HUES48 (cell line): Measurements from ENCODE around the gene NR2E3.

Experiments used
- H3K27ac ChIP-seq: one replicate; pipeline ENCODE4 v1.7.0; 2013; ENCODE audit warnings: low read depth, low read length, inconsistent platforms
- H3K27me3 ChIP-seq: 2 replicates; pipeline ENCODE4 v1.6.1; 2013; ENCODE audit warnings: mild to moderate bottlenecking, low read length; ENCODE audit not compliant: control insufficient read depth, insufficient read depth
- H3K36me3 ChIP-seq: 2 replicates; pipeline ENCODE4 v1.6.1; 2013; ENCODE audit warnings: low read length; ENCODE audit not compliant: control insufficient read depth, insufficient read depth
- H3K4me1 ChIP-seq: 2 replicates; pipeline ENCODE4 v1.6.1; 2013; ENCODE audit warnings: mild to moderate bottlenecking, low read length; ENCODE audit not compliant: control insufficient read depth, insufficient read depth
- H3K4me3 ChIP-seq: 2 replicates; pipeline ENCODE4 v1.5.1; 2013; ENCODE audit warnings: mild to moderate bottlenecking, low read depth, low read length
- H3K9ac ChIP-seq: 2 replicates; pipeline ENCODE4 v1.6.1; 2013; ENCODE audit warnings: mild to moderate bottlenecking, low read depth, low read length, moderate library complexity
- H3K9me3 ChIP-seq: 2 replicates; pipeline ENCODE4 v1.6.1; 2013; ENCODE audit warnings: low read length; ENCODE audit not compliant: control insufficient read depth, insufficient read depth

Gene NR2E3

DNA sequence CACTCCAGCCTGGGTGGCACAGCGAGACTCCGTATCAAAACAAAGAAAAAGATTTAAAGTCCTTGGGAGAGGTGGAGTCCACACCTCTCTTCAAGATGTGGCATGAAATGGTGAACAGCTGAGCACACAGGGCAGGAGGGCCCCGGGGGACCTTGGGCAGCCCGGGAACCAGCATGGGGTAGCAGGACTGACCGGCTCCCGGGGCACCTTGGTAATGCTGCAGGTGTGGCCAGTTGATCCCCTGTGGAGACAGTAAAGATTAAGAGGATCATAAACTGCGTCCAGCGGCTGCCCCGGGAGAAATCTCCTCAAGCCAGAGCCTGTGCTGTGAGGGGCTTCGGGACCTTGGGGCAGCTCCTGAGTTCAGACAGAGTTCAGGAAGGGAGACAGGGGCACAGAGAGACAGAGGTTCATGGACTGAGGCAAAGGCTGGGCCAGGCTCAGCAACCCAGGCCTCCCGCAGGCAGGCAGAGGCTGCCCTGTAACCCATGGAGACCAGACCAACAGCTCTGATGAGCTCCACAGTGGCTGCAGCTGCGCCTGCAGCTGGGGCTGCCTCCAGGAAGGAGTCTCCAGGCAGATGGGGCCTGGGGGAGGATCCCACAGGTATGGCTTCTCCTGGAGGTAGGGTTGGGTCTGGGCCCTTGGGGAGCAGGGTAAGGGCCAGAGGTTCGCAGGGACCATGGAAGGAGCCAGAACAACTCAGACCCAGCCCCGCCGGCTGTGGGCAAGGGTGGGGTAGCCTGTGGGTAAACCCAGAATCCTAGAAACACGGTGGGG is at the start of gene NR2E3:
Gene NR2E3, plus strand, starts transcription at position 299 of the 780 bp plus-strand sequence. Its CDS starts 190 bp downstream, at position 489.
- Histone ChIP-seq H3K27me3 (no peaks in the 10 kb centered on the region), H3K4me1 (peaks cover 22% of the 10 kb centered on the region), H3K9ac (no peak within 1 kb of the TSS), H3K36me3 (no peaks in the 10 kb centered on the region), H3K4me3 (no peak within 1 kb of the TSS), H3K9me3 (no peaks in the 10 kb centered on the region), H3K27ac (no peak within 1 kb of the TSS)

DNA sequence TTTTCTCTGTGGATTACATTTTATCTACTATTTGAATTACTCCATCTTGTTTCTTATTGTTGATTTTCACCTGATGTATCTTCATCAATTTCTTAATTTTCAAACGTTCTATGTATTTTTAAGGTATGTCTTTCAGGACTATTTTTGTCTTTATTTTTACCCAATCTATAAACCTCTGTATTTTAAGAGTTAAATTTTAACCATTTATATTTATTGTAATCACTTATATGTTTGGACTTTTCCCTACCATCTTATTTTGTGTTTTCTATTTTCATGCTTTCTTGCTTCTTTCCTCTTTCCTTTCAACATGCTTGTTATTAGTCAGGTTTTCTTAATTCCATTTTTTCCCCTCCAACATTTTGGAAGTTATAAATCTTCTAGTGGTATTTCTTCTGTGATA is 49.5 kb upstream of the NR2E3 start:
- Histone ChIP-seq H3K9me3 (peaks cover 4% of the 10 kb centered on the region; the same call in 1 of the 2 replicates), H3K9ac (no peak overlapping the region), H3K27ac (no peak overlapping the region), H3K4me3 (no peak overlapping the region), H3K4me1 (no peaks in the 10 kb centered on the region), H3K36me3 (no peaks in the 10 kb centered on the region), H3K27me3 (no peaks in the 10 kb centered on the region)

DNA sequence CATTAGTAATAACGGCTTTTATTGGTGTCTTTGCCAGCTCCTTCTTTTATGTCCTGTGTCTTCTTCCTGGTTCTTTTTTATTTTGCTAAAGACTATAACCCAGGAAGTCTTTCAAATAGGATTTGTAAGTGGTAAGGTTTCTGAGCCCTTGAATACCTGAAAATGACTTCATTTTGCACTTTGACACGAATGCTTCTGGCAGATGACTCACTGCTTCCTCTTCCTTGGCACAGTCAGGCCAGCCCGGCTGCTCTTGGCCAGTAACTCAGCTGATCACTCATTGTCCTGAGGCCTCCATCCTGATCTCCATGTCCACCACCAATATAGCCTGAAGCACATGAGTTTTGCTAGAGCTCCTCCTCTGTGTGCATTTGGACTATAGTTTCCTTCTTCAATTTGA is 48.7 kb upstream of the NR2E3 start:
- Histone ChIP-seq H3K27ac (no peak overlapping the region), H3K9ac (no peak overlapping the region), H3K4me3 (no peak overlapping the region), H3K4me1 (no peaks in the 10 kb centered on the region), H3K36me3 (no peaks in the 10 kb centered on the region), H3K27me3 (no peaks in the 10 kb centered on the region), H3K9me3 (peaks cover 4% of the 10 kb centered on the region; the same call in 1 of the 2 replicates)

DNA sequence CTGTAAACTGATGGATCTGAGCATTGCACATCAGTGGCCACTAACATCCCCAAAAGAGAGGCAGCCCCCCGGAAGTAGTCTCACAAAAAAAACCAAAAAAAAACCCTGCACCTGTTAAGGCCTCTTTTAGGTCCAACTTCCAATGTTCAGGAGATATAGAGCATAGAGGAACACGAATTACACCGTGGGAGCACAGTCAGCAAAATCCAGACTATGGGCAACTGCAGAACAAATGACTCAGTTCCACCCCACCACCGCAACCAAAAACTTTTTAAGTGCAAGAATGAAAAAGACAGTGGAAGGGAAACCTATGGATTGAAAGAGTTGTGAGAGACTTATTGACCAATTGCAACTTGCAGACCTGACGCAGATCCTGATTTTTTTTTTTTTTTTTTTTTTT is 42.2 kb upstream of the NR2E3 start:
- H3K4me1 ChIP-seq: no peaks in the 10 kb centered on the region
- H3K27ac ChIP-seq: no peak overlapping the region
- no peaks in the 10 kb centered on the region for H3K27me3 ChIP-seq
- H3K4me3 ChIP-seq: no peak overlapping the region
- H3K9ac ChIP-seq: no peak overlapping the region
- H3K36me3 ChIP-seq: no peaks in the 10 kb centered on the region
- H3K9me3 ChIP-seq: no peaks in the 10 kb centered on the region

DNA sequence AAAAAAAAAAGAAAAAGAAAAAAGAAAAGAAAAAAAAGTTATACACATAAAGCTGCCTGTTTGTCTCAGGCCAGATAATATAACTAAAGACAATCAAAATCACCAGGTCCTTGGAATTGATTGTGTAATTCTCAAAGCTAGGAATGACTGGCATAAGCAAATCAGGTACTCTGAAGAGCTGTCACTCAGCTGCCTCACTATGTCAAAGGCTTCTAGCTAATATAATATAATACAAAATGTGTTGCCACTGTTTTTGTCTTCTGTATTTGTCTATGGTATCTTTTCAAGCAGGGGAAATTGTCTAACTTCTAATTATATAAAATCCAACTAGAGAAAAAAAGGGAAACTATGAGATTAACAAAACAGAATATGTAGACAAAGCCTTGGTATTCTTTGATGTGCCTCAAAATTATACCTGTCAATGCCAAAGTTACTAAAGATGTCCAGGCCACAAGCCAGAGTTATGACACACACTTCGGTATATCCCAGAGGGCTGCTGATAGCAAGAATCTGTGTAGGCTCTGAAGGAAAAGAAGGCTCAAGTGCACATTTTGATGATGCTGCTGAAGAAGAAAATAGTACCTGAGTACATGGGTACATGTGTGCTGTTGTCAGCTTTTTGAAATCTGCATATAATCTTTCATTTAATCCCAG is 37.0 kb upstream of the NR2E3 start:
- Histone ChIP-seq H3K36me3 (no peaks in the 10 kb centered on the region), H3K4me3 (no peak overlapping the region), H3K4me1 (no peaks in the 10 kb centered on the region), H3K9me3 (no peaks in the 10 kb centered on the region), H3K27me3 (no peaks in the 10 kb centered on the region), H3K9ac (no peak overlapping the region), H3K27ac (no peak overlapping the region)

DNA sequence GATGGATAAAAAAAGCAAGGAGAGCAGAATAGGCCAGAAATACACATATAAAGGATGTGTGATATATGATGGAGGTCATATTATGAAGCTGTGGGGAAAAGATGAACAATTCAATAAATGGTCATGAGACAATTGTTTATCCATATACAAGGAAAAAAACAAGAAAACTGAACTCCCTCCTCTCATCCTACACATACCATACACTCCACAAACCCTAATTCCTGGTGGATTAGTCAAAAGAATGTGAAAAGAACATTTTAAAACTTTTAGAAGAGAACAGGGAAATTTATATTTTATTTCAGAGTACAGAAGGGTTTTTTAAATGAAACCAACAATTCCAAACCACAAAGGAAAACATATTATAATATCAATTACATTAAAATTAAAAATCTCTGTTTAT is 34.5 kb upstream of the NR2E3 start:
- Histone ChIP-seq H3K36me3 (no peaks in the 10 kb centered on the region), H3K9me3 (no peaks in the 10 kb centered on the region)

DNA sequence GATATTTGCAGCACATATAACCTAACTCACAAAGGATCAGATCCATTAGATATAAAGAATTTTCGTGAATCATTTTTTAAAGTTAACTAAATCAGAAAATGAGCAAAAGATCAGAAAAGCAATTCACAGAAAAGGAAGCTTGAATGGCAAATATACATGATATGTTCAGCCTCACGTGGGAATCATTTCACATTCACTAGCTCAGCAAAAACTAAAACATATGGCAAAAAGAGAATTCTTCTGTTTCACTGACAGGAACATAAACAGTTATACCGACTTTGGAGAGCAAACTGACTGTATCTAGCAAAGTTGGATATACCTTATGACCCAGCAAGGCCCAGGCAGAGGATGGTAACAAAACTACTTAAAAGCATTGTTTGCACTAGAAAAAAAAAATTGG is 34.0 kb upstream of the NR2E3 start:
- Histone ChIP-seq H3K9ac (no peak overlapping the region), H3K27me3 (no peaks in the 10 kb centered on the region), H3K9me3 (no peaks in the 10 kb centered on the region), H3K4me3 (no peak overlapping the region), H3K27ac (no peak overlapping the region), H3K36me3 (no peaks in the 10 kb centered on the region), H3K4me1 (peaks cover 5% of the 10 kb centered on the region; the same call in 1 of the 2 replicates)

More for the DNA sequence above, 34.5 kb upstream of the NR2E3 start:
- no peak overlapping the region for H3K27ac ChIP-seq
- no peak overlapping the region for H3K4me3 ChIP-seq
- no peaks in the 10 kb centered on the region for H3K27me3 ChIP-seq
- no peak overlapping the region for H3K9ac ChIP-seq
- peaks cover 5% of the 10 kb centered on the region; the same call in 1 of the 2 replicates for H3K4me1 ChIP-seq

DNA sequence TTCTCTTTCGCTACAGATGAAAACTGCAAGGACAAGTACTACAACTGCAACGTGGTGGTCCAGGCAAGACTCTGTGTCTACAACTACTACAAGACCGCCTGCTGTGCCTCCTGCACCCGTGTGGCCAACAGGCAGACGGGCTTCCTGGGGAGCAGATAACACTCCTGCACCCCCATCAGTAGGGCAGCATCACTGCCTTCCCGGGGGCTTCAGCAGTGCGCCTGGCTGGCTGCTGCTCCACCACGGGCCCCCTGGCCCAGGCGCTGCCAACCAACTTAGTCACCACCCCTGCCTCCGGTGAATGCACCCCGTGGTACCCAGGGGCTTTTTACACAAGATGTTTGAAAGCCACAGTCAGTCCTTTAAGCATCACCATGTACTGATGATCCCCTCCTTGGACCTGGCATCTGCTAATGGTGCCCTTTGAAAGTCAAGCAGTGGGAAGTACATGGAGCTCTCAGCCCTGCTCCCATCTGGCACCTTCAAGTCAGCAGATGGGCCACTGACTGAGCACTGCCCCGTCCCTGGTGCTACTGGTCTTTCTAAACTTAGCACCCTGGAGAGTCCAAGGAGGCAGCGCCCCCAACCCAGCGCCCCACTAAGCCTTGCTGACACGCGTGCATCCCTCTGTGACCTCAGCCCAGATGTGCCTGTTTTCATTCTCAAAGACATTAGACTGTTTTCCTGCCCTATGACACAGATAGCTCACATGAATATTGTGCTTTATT is 33.0 kb upstream of the NR2E3 start:
- Histone ChIP-seq H3K4me1 (peaks cover 5% of the 10 kb centered on the region; the same call in 1 of the 2 replicates), H3K27me3 (no peaks in the 10 kb centered on the region), H3K27ac (no peak overlapping the region), H3K9me3 (no peaks in the 10 kb centered on the region), H3K9ac (no peak overlapping the region), H3K36me3 (no peaks in the 10 kb centered on the region), H3K4me3 (no peak overlapping the region)

DNA sequence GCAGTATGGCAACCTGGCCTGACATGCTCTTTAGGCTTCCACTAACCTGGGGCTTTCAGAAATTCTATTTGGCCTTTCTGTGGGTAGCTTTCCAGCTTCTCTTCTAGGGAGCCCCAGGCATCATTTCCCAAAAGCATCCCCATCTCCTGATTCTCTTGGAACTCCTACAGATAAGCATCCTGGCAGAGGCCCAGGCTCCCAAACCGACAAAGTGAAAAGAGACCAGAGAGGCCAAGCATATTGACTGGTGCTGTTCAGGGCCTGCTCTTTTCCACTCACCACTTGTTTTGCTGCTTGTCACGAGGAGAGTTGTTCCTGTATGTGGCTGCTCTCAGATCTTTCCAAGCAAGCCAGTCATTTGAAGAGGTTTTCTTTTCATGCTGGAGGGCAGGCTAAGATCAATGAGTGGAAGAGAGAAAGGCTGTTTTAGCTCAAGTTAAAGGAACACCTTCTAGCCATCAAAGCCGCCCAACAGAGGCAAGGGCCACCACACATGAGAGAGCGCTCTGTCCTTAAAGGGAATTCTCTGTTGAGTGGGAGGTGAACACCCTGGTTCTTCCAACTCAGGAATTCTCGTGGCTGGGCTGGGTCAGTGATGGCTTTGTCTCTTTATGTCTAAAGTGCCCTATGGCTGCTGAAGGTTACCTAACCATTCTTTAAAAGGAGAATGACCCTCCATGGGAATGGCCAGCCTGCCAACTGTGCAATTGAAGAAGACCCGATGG is 31.1 kb upstream of the NR2E3 start:
- no peak overlapping the region for H3K9ac ChIP-seq
- no peaks in the 10 kb centered on the region for H3K27me3 ChIP-seq
- H3K27ac ChIP-seq: no peak overlapping the region
- no peak overlapping the region for H3K4me3 ChIP-seq
- H3K9me3 ChIP-seq: no peaks in the 10 kb centered on the region
- peaks cover 5% of the 10 kb centered on the region; the same call in 1 of the 2 replicates for H3K4me1 ChIP-seq
- no peaks in the 10 kb centered on the region for H3K36me3 ChIP-seq

DNA sequence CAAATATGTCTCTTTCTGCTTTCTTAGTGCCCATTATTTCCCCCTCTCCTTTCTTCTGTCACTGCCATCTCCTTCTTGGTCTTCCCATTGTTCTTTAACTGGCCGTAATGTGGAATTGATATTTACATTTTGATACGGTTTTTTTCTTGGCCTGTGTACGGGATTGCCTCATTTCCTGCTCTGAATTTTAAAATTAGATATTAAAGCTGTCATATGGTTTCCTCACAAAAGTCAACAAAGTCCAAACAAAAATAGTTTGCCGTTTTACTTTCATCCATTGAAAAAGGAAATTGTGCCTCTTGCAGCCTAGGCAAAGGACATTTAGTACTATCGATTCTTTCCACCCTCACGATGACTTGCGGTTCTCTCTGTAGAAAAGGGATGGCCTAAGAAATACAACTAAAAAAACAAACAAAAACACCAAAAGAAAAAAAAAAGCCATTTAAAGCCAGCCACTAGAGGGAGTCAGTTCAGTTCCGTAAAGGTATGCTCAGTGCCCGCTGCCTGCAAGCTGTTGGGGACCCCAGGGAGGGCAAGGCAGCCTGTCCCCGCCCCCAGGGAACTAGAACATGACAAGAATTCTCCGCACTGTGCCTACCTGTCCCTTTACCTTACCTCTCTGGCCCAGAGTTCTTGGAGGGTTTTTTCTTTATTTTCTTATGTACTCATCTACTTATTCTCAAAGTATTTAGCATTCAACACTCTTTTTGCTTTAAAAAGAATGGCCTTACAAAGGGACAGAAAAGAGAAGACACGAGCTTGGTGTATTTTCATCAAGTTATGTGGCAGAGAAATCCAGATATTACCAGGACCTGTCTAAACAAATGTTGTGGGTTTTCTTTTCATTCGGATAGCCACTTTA is 30.0 kb upstream of the NR2E3 start:
- Histone ChIP-seq H3K27me3 (no peaks in the 10 kb centered on the region), H3K9ac (no peak overlapping the region), H3K36me3 (no peaks in the 10 kb centered on the region), H3K4me3 (no peak overlapping the region), H3K4me1 (peaks cover 5% of the 10 kb centered on the region; the same call in 1 of the 2 replicates), H3K27ac (no peak overlapping the region), H3K9me3 (no peaks in the 10 kb centered on the region)
